Heart right ventricle (tissue), 16 donors: ENCODE measurements around the gene BHLHA9. TPM values are rescaled to one million over a fixed set of nuclear protein-coding genes. Genes with fewer than 3 reads are reported as not detected.

Experiments used
- ATAC-seq, 8 donors: fragments of 200-7000 bp; cut with Tn5 transposase; one replicate each; pipeline ENCODE4 v1.9.1; 2020; ENCODE audit warnings: mild to moderate bottlenecking in 8 of 8, moderate library complexity in 8 of 8, moderate number of reproducible peaks in 1 of 8
- DNase-seq, 2 donors: peaks; one replicate each; pipeline ENCODE4 v3.0.0-alpha.2; 2020
- H3K27ac ChIP-seq, 10 donors: fragments of 200-600 bp; sonication (generic) in 2 of 10; one replicate each; pipeline versions ENCODE4 v1.5.0 to v1.8.0; 2020 to 2022; ENCODE audit warnings: mild to moderate bottlenecking in 3 of 10
- H3K27me3 ChIP-seq, 7 donors: fragments of 200-600 bp; one replicate each; pipeline ENCODE4 v1.8.0; 2021 to 2022; ENCODE audit warnings: mild to moderate bottlenecking in 2 of 7
- H3K36me3 ChIP-seq, 9 donors: fragments of 200-600 bp; sonication (generic) in 1 of 9; one replicate each; pipeline versions ENCODE4 v1.5.0 to v1.8.0; 2020 to 2022; ENCODE audit warnings: mild to moderate bottlenecking in 2 of 9
- H3K4me1 ChIP-seq, 9 donors: fragments of 200-600 bp; sonication (generic) in 1 of 9; one replicate each; pipeline versions ENCODE4 v1.5.0 to v1.8.0; 2020 to 2022; ENCODE audit warnings: mild to moderate bottlenecking in 4 of 9
- H3K4me3 ChIP-seq, 10 donors: fragments of 200-600 bp; sonication (generic) in 2 of 10; one replicate each; pipeline versions ENCODE4 v1.5.0 to v1.8.0; 2020 to 2022; ENCODE audit warnings: mild to moderate bottlenecking in 7 of 10, moderate library complexity in 2 of 10
- H3K9me3 ChIP-seq, 11 donors: fragments of 200-600 bp in 10 of 11; sonication (generic) in 2 of 11; one replicate each; pipeline versions ENCODE4 v1.5.0 to v1.8.0; 2013 to 2022; ENCODE audit warnings: mild to moderate bottlenecking in 2 of 11, control low read depth in 1 of 11, moderate library complexity in 1 of 11
- WGBS, 2 donors: extraction: QIAGEN DNeasy Blood & Tissue Kit; methylation state at CpG; one replicate each; pipeline ENCODE4 v1.1.7; 2013; ENCODE audit warnings: inconsistent platforms in 1 of 2; 5-methylcytosine and 5-hydroxymethylcytosine counted together
- intact Hi-C, 10 donors: fragments of 100-400 bp; cut with DNase I; formaldehyde crosslinking; loops; one replicate each; pipeline versions ENCODE4 v1.11.1 to v1.14.2; 2022
- polyA plus RNA-seq, 2 donors: library from polyadenylated mRNA; stranded (reverse); fragments of 200-250 nt; gene quantifications; one replicate each; pipeline ENCODE4 v1.2.3, GENCODE V29; 2013
- total RNA-seq, 10 donors: library from RNA; stranded (reverse); fragmentation: NEBNext Ultra II Directional in 3 of 10; extraction: Animal tissue kit (Norgen Biotek cat#: 25700) in 3 of 10; gene quantifications; one replicate each; pipeline versions ENCODE4 v1.2.1 to v1.2.4, GENCODE V29; 2021 to 2023
- TF ChIP-seq, protein P1 (sequence below), 9 donors: fragments of 200-600 bp; sonication (generic) in 2 of 9; IDR thresholded peaks; one replicate each; pipeline versions ENCODE4 v1.5.0 to v1.8.0; 2021 to 2022; ENCODE audit warnings: antibody characterized with exemption in 9 of 9, mild to moderate bottlenecking in 5 of 9, moderate library complexity in 1 of 9
- donor health status: Arrhythmogenic right ventricular cardiomyopathy.
- donor health status: ischemic (EF 13 %, LVEDD 7.1; RV severe dilation, severe dysfunction).
- donor health status: healthy with polysubstance abuse.
- donor health status: DM: no; HTN: yes; CAD: no.
- donor health status: DM: no; HTN: no; CAD: no.
- donor health status: ischemic (EF 25% LVEDD 6.9; RV normal size, moderate dysfunction).
- donor health status: ischemic (EF 25% LVEDD 5.7; RV mildly dilated, moderate dysfunction).
- donor health status: healthy.
- donor health status: DM: yes; HTN: yes; CAD: no.
- donor health status: Ischemic cardiomyopathy.
- donor health status: ischemic (EF 35%, LVEDD 5.7; RV mildly dilated, moderate dysfunction).
- donor health status: nonischemic (EF 11% LVEDD 7.7; RV severe dilation, severe dysfunction).
- donor health status: DM: yes; HTN: yes; CAD: no.
- donor health status: PGD.
- donor health status: ischemic (EF 29% LVEDD 5.4; RV normal size, mild dysfunction).
- donor health status: nonischemic (EF 23%, LVEDD 6.1; RV moderate dilation, normal function).

Gene BHLHA9
- total and polyA plus RNA-seq, 12 donors = 0.30 to 0.37 TPM; not detected in 10

DNA sequence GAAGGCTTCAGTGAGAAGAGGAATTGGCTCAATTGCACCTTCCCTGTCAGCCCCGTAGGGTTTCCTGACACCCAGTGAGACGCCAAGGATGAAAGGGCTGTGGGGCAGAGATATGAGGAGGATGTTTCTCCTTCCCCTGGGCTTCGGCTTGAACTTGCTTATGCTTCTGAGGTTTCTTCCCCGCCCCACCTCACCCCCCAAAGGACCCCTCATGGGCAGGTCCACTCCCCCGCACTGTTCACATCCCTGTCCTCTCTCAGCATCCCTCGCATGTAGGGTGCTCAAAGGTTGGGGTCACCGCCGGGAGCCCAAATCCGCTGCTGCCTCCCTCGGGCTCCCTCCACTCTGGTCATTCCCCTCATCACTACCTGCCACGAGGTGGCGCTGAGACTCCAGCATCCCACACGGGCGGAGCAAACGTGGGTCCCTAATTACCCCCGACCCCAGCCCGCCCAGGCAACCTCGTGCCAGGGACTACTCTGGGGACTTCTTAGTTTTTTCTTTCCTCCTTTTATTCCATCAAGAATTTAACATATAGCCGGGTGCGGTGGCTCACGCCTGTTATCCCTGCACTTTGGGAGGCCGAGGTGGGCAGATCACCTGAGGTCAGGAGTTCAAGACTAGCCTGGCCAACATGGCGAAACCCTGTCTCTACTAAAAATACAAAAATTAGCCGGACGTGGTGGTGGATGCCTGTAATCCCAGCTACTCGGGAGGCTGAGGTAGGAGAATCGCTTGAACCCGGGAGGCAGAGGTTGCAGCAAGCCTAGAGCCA lies 5.9 kb downstream of the BHLHA9 start:
- intact Hi-C loops = loop anchor here (1.0 to 10.0 kb wide), 8 partner anchors 41 to 289 kb away; partner anchors contain the start of genes INPP5K (in 3 of the 10) and PITPNA (in 1 of the 10)
- Histone ChIP-seq H3K9me3 (no peaks in the 10 kb centered on the region), H3K36me3 (no peaks in the 10 kb centered on the region), H3K27me3 (peaks cover 0 to 44% (median 38%) of the 10 kb centered on the region in 7 donors), H3K27ac (no peak overlapping the region), H3K4me1 (peaks cover 0 to 7% (median 0%) of the 10 kb centered on the region in 9 donors), H3K4me3 (no peak overlapping the region)
- ATAC-seq (peak; percentile 43 to 84 (median 70)), DNase-seq (peak; percentile 63 to 76)
- TF ChIP-seq, protein P1, sequence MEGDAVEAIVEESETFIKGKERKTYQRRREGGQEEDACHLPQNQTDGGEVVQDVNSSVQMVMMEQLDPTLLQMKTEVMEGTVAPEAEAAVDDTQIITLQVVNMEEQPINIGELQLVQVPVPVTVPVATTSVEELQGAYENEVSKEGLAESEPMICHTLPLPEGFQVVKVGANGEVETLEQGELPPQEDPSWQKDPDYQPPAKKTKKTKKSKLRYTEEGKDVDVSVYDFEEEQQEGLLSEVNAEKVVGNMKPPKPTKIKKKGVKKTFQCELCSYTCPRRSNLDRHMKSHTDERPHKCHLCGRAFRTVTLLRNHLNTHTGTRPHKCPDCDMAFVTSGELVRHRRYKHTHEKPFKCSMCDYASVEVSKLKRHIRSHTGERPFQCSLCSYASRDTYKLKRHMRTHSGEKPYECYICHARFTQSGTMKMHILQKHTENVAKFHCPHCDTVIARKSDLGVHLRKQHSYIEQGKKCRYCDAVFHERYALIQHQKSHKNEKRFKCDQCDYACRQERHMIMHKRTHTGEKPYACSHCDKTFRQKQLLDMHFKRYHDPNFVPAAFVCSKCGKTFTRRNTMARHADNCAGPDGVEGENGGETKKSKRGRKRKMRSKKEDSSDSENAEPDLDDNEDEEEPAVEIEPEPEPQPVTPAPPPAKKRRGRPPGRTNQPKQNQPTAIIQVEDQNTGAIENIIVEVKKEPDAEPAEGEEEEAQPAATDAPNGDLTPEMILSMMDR (IDR thresholded peaks at IDR 0.05) = peak; percentile 67 to 88 (median 82)
- WGBS, 2 donors = 25 to 27% methylated on average over 28 of the region's 28 CpGs

DNA sequence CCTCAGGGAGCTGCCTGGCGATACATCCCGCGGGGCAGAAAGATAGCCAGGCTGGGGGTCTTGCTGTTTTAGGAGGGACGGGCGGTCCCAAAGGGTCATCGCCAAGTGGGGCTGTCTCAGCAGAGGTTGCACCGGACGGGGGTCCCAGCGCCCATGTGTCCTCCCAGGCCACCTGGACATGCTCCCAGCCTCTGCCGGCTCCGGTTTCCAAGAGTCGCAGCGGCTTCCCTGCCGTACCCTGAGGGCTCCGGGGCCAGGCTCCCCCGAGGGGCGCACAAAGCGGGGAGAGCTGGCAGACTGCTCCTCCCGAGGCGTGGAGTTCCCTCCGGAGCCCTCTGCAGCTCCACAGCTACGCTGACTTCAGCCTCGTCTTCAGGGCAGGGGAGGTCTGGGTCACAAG lies 10.4 kb downstream of the BHLHA9 start:
- DNase-seq (no peak), ATAC-seq (no peak)
- Histone ChIP-seq H3K36me3 (no peaks in the 10 kb centered on the region), H3K4me1 (peaks cover 0 to 7% (median 0%) of the 10 kb centered on the region in 9 donors), H3K9me3 (no peaks in the 10 kb centered on the region), H3K27me3 (peaks cover 0 to 22% (median 11%) of the 10 kb centered on the region in 7 donors), H3K4me3 (no peak overlapping the region), H3K27ac (no peak overlapping the region)
- TF ChIP-seq, protein P1 (IDR thresholded peaks at IDR 0.05) = no peak
- intact Hi-C loops = no loop called here
- WGBS, 2 donors = 83 to 86% methylated on average over 23 of the region's 23 CpGs

DNA sequence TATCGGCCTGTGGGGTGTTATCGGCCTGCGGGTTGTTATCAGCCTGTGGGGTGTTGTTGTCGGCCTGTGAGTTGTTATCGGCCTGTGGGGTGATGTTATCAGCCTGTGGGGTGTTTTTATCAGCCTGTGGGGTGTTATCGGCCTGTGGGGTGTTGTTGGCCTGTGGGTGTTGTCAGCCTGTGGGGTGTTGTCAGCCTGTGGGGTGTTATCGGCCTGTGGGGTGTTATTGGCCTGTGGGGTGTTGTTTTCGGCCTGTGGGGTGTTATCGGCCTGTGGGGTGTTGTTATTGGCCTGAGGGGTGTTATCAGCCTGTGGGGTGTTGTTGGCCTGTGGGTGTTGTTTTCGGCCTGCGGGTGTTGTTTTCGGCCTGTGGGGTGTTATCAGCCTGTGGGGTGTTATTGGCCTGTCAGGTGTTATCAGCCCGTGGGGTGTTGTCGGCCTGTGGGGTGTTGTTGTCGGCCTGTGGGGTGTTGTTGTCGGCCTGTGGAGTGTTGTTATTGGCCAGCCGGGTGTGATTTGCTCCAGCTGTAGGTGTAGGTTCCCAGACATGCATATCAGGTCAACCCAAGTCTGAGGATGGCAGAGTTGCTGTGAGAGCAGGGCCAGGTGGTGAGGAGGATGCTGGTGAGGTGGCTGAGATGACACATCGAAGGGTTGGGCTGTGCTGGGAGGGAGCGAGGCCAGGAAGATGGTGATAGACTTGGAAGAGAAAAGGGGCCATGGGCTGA lies 16.3 kb downstream of the BHLHA9 start:
- intact Hi-C loops = no loop called here
- Histone ChIP-seq H3K4me1 (no peaks in the 10 kb centered on the region), H3K27ac (no peak overlapping the region), H3K27me3 (no peaks in the 10 kb centered on the region), H3K4me3 (no peak overlapping the region), H3K36me3 (no peaks in the 10 kb centered on the region), H3K9me3 (no peaks in the 10 kb centered on the region)
- DNase-seq = no peak
- ATAC-seq = no peak
- 81 to 91% methylated on average over 16 to 19 of the region's 19 CpGs for WGBS, 2 donors
- TF ChIP-seq, protein P1 (IDR thresholded peaks at IDR 0.05) = no peak

DNA sequence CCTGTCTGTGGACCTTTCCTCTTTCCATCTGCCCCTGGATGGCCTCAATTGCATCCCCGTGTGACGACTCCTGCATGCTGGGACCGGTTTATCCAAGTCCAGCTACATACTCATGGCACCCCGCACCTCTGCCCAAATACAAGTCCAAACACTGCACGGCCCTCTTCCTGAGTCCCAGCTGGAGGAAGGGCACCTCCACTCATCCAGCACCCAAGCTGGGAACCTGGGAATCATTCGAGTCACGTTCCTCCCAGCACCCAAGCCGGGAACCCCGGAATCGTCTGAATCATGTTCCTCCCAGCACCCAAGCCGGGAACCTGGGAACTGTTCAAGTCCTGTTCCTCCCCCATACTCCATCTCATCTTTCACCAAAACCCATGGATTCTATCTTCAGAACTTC lies 19.5 kb downstream of the BHLHA9 start:
- Histone ChIP-seq H3K4me1 (peaks cover 0 to 3% (median 0%) of the 10 kb centered on the region in 9 donors), H3K9me3 (no peaks in the 10 kb centered on the region), H3K36me3 (no peaks in the 10 kb centered on the region), H3K27me3 (no peaks in the 10 kb centered on the region), H3K4me3 (no peak overlapping the region), H3K27ac (no peak overlapping the region)
- 87 to 92% methylated on average over 11 of the region's 11 CpGs for WGBS, 2 donors
- TF ChIP-seq, protein P1 (IDR thresholded peaks at IDR 0.05) = no peak
- intact Hi-C loops = loop anchor here in 1 of 10 donors (5.0 kb wide), 1 partner anchor 38 kb away; no protein-coding TSS in a partner anchor
- ATAC-seq (no peak), DNase-seq (no peak)
